ENCODE results near the gene GRB10.

The GRB10 gene

DNA sequence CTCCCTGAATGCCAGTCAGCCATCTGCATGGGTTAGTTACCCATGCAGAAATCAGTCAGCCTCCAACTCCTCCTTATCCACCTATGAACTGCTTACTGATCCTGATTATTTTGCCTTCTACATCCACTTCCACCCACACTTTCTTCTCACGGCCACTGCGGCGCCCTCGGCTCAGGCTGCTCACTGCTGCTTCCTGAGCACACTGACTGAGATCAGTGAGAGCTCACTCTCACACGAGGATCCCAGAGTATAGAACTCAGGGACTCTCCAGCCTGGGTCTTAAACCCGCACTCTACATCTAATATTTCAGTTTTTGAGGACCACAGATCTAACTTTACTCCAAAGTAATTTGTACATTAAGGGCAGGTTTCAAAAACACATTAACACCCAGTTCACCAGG lies 64.4 kb downstream of the GRB10 start:
- DNase-seq, result no peak

DNA sequence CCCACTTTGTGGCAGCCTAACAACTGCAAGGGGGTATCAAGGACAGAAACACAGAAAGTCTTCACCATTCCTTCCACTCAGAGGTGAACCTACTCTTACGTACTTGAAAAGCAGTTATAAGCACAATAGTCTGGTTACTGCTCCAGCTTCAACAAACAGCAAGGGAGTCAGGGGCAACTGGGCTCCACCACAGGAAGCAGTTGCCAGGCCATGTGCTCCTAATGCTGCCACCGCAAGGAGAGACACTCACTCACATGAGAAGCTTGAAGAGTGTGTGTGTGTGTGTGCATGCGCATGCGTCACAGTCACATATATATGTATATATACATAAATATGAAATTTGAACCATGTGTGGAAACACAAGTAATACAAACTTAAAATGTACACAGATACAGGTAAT lies 65.5 kb downstream of the GRB10 start:
- no peak for DNase-seq

DNA sequence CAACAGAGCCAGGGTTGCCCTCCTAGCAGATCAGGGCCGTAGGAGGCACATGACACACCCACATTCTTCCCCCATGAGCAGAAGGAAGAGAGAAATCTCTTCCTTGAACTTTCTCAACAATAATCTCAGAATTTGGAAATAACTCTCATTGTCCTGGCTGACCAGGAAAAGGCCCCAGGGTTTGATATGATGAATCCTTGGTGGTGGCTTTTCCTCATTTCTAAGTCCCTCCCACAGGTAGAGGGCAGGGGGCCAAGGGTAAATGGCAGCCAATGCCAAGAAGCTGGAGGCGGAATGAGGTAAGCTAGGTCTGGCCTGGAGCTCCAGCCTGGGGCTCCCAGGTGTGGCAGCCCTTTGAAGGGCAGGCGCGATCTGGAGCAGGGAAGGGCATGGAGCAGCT lies 67.8 kb downstream of the GRB10 start:
- no peak for DNase-seq

GRCh38 chr7:50713123-50713965 lies 69.4 kb downstream of the GRB10 start:
- DNase-seq, result no peak

DNA sequence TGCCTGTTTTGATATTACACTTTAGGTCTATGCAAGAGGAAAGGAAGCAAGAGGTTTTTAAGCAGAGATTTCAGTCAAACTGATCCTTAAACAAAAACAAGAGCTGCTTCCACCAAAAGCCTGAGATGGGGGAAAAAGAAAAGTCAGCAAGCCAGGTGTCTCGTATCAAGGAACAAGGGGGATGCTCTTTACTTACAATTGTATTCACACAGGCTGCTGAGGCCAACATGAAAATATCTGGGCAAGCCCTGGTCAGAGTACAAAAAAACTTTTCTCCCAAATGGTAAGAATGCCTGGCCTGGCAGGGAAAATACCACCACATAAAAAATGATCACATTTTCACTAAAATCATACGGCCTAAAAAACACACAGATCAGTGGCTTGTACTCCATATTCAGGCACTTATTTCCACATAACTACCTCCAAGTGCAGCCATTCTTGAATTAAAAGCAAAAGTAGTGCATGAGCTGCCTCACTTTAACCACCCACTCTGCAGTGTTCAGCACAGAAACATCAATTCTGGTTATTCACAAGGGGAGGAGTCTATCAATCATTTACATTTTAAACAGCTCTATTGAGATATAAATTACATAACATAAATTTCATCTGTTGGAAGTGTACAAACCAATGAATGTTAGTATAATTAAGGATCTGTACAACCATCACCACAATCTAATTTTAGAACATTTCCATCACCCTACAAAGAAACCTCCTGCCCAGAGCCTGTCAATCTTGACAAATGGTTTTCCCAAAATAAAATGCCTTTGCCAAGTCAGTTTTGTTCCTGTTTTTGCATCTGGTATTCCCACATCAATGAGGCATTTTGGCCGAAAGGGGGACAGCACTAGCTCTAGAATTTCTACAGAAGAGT lies 70.2 kb downstream of the GRB10 start:
- no peak for DNase-seq

- DNase-seq, result no peak
Measured at GRCh38 chr7:50711271-50712175, 71.2 kb downstream of the GRB10 start.

DNA sequence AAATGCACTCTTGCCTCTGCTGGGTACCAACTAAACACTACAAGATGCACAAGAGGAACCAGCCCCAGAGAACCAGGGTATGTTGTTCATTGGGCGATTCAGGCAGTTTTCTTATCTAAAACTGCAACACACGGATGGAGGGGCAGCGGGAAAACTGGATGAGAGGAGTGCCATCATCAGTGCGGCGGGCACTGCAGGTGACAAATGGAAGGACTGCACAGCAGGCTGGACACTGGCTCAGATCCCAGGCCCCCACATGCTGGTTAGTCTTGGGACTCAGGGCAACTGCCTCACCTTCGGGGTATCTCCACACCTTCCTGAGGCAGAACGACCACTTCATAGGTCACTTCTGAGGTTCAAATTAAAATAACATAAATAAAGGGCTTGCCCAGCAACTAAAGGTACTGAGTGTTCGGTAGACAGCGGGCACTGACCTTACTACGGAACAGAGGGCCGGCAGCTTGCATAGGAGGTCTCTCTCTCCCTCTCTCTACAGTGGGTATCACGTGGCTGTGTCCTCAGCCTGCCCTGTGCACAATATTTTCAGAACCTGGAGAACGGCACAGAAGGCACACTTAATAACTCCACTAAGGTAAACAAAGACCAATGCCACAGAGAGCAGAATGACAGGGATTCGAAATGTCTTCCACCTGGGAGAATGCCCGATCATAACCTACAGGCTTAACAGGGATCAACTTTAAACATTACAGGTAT lies 72.1 kb downstream of the GRB10 start:
- no peak for DNase-seq

DNA sequence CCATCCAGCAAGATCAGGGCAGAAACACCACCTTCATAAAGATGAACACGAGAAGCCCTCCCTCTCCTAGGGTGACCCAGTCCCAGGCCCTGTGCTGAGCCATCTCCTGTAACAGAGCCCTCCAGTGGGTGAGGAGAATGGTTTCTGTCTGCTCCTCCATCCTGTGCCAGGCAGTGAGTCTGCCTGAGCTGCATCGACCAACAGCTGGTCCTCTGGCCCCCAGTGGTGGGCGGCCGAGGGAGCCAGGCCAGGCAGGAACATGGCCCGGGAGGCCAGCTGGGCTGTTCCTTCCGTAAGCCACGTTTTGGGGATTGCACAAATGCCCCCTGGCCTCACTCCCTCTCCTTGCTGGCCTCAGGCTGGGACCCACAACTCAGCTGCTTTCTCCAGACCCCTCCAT lies 73.5 kb downstream of the GRB10 start:
- DNase-seq, result no peak

- peak; percentile 54 for DNase-seq
Measured at GRCh38 chr7:50707236-50708006, 75.3 kb downstream of the GRB10 start.

DNA sequence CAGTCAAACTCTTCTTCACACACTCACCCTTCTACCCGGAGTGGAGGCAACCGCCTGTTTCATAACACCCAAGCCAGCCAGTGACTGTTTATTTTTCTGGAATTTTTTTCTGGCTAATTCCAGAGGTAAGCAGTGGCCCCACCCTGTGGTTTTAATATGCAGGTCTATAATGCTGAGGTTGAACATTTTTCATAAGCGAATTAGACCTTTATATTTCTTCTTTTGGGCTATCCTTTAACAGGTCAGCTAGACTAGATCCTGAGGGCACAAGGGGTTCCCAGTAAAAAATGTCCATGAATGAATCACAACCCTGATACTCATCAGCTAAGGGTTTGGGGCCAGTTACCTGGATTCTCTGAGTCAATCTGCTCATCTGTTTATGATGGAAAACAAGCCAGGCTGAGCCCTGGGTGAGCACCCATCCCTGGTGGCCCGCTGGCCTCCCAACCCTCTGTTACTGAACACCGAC lies 76.2 kb downstream of the GRB10 start:
- DNase-seq, result no peak

GRCh38 chr7:50704844-50705243 lies 77.9 kb downstream of the GRB10 start:
- no peak for DNase-seq

GRCh38 chr7:50703654-50704053 lies 79.0 kb downstream of the GRB10 start:
- DNase-seq, result no peak

GRCh38 chr7:50699143-50699542 lies 83.6 kb downstream of the GRB10 start:
- DNase-seq, result no peak

DNA sequence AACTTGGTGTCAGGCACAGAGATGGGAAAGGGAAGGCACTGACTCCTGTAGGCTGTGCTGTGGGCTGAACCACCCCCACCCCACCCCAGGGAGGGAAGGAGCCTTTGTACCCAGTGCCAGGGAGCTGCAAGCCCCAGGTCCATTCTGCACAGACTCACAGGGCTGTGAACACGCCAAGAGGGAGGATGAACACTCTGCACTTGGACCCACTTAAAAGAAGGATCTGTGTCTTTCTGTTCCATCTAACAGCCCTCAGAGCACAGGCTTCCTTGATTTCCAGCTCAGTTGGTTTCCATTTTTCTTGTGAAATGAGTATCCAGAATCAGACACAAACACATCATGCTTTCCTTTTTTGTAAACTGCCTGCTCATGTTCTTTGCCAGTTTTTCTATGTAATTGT lies 84.9 kb downstream of the GRB10 start:
- DNase-seq, result no peak

DNA sequence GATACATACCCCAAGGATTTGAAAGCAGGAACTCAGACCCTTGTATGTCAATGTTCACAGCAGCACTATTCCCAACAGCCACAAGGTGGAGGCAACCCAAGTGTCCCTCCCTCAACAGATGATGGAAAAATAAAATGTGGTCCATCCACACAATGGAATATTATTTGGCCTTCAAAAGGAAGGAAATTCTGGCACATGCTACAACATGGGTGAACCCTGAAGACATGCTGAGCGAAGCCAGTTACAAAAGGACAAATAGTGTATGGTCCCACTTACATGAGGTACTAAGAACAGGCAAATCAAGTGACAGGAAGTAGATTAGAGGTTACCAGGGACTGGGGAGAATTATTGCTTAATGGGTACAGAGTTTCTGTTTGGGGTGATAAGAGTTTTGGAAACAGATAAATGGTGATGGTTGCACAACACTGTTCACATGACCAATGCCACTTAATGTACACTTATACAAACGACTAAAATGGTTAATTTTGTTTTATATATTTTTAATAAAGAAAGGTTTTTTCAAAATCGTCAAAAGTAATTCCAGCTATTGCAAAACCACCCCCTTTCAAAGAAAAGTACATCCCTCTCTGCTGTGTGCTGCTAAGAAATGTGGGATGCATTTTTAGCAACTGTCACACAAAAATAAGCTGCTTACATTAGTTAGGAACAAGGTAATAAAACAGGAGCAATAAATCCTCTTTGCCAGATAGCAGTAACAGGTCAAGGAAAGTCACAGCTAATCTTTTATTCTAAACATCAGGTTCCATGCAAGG lies 85.7 kb downstream of the GRB10 start:
- no peak for DNase-seq

GRCh38 chr7:50695026-50695425 lies 87.7 kb downstream of the GRB10 start:
- DNase-seq, result no peak

GRCh38 chr7:50693455-50694130 lies 89.1 kb downstream of the GRB10 start:
- DNase-seq, result no peak

DNA sequence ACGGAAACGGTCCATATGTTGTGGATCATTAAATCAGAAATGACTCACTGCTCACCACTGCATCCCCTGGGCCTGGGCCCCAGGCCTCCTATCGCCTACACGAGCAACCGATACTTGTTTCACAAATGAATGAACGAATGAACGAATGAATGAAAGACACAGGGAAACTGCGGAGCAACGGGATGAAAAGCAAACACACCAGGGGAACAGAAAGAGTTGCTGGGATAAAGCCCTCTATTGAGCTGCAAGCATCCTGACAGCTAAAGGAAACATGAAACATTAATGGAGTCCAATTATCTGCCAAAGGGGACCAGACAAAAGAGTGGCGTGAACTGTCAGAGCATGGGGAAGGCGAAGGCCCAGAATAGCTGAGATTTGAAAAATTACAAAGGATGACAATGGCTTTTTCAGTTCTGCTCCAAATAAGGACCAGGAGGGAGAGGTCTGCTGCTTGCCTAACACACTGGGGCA lies 92.1 kb downstream of the GRB10 start:
- DNase-seq, result no peak

- no peak for DNase-seq
Measured at GRCh38 chr7:50688226-50688590, 94.5 kb downstream of the GRB10 start.
